ENCODE measurements around the gene HABP4. TPM values are rescaled to one million over a fixed set of nuclear protein-coding genes. Genes with fewer than 3 reads are reported as not detected.

The HABP4 gene
- polyA plus RNA-seq, 1 experiment = 9.2 TPM

DNA sequence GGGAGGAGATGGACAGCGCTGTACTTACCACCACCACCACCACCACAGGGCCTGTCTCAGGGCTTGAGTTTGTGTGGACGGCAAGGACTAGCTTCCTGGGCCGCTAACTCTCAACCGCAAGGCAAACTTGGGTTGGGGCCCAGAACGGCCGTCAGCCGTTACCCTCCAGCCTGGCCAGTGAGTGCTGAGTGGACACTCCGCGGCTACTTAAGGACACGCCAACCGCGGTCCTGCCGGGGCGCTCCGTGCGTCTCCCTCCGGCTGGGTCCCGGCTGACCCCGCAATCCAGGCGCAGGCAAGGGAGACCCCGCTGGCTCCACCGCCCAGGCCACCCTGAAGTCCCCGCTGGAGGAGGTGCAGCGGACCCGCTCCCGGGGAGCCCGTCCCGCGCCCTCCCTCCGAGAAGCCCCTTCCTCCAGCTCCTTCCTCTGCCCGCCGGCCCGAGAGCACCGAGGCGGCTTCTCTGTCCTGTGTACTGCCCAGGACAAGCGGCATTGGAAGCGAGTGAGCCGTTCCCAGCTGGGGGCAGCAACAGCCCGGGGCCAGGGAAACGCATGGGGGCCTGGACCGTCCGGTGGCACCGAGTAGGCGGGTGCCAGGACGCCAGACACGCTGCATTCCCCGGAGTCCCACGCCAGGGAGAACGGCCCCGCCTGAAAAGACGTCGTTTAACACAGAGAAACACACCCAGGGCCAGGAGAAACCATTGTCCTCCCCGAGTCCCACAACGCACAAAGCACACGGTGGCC lies 46.6 kb downstream of the HABP4 start:
- H3K4me3 ChIP-seq (ENCODE audit: low read depth, low read length) = no peak overlapping the region
- POLR2A ChIA-PET = no interaction called here
- TF ChIP-seq, protein P1, sequence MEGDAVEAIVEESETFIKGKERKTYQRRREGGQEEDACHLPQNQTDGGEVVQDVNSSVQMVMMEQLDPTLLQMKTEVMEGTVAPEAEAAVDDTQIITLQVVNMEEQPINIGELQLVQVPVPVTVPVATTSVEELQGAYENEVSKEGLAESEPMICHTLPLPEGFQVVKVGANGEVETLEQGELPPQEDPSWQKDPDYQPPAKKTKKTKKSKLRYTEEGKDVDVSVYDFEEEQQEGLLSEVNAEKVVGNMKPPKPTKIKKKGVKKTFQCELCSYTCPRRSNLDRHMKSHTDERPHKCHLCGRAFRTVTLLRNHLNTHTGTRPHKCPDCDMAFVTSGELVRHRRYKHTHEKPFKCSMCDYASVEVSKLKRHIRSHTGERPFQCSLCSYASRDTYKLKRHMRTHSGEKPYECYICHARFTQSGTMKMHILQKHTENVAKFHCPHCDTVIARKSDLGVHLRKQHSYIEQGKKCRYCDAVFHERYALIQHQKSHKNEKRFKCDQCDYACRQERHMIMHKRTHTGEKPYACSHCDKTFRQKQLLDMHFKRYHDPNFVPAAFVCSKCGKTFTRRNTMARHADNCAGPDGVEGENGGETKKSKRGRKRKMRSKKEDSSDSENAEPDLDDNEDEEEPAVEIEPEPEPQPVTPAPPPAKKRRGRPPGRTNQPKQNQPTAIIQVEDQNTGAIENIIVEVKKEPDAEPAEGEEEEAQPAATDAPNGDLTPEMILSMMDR (IDR thresholded peaks at IDR 0.05; ENCODE audit: insufficient read depth, low read depth, low read length) = no peak
- no peak for DNase-seq (ENCODE audit: low read depth)
- CTCF ChIA-PET = no interaction called here
- H3K27me3 ChIP-seq (ENCODE audit: control insufficient read depth, insufficient read depth, low read length) = no peaks in the 10 kb centered on the region
- H3K36me3 ChIP-seq (ENCODE audit: control insufficient read depth, insufficient read depth, low read length) = peaks cover 8% of the 10 kb centered on the region

DNA sequence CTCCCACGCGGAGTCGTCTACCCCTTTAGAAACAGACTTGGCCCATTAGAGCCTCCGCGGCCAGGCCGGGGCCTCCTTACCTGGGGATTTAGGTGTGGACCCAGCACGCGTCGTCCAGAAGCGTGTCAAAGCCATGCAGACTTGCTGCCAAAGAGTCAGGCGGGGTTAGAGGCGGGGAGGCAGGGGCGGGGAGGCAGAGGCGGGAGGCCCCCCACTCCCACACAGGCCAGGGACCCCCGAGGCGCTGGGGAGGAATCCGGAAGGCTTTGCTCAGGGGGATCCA lies 47.1 kb downstream of the HABP4 start:
- peaks cover 4% of the 10 kb centered on the region for H3K36me3 ChIP-seq (ENCODE audit: control insufficient read depth, insufficient read depth, low read length)
- ChIA-PET POLR2A (no interaction called here), CTCF (no interaction called here)
- DNase-seq (ENCODE audit: low read depth) = no peak
- no peaks in the 10 kb centered on the region for H3K27me3 ChIP-seq (ENCODE audit: control insufficient read depth, insufficient read depth, low read length)
- TF ChIP-seq, protein P1 (IDR thresholded peaks at IDR 0.05; ENCODE audit: insufficient read depth, low read depth, low read length) = no peak
- no peak overlapping the region for H3K4me3 ChIP-seq (ENCODE audit: low read depth, low read length)

DNA sequence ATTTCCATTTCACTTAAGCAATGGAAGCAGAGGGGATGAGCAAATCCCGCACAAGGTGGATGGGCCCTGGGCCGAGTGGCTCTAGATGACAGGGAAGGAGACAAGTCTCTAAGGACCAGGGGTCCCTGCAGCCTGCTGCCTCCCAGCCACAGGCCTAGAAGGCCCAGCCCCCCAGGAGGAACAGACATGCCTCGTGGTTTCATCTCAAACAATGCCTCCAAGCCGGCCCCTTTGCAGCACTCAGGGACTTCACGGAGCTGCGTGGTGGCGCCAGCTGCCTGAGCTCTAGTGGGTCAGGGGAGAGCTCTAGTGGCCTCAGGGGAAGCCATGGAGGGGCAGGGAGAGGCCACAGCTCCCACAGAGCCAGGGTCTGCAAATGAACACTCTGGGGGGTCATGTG lies 48.8 kb downstream of the HABP4 start:
- TF ChIP-seq, protein P1 (IDR thresholded peaks at IDR 0.05; ENCODE audit: insufficient read depth, low read depth, low read length) = no peak
- POLR2A ChIA-PET = no interaction called here
- H3K4me3 ChIP-seq (ENCODE audit: low read depth, low read length) = no peak overlapping the region
- no peaks in the 10 kb centered on the region; the same call in 1 of the 2 replicates for H3K36me3 ChIP-seq (ENCODE audit: control insufficient read depth, insufficient read depth, low read length)
- CTCF ChIA-PET = interaction anchor here (0.6 to 1.1 kb wide), 2 partner anchors 72 to 168 kb away, joined by 3 to 5 read pairs; no protein-coding TSS in a partner anchor
- DNase-seq (ENCODE audit: low read depth) = no peak
- no peaks in the 10 kb centered on the region for H3K27me3 ChIP-seq (ENCODE audit: control insufficient read depth, insufficient read depth, low read length)

- Histone ChIP-seq H3K4me3 (ENCODE audit: low read depth, low read length) (no peak overlapping the region), H3K36me3 (ENCODE audit: control insufficient read depth, insufficient read depth, low read length) (no peaks in the 10 kb centered on the region; the same call in 1 of the 2 replicates), H3K27me3 (ENCODE audit: control insufficient read depth, insufficient read depth, low read length) (no peaks in the 10 kb centered on the region)
- no peak for DNase-seq (ENCODE audit: low read depth)
- TF ChIP-seq, protein P1 (IDR thresholded peaks at IDR 0.05; ENCODE audit: insufficient read depth, low read depth, low read length) = no peak
- ChIA-PET CTCF (interaction anchor here (0.6 kb wide), 1 partner anchor 72 kb away, joined by 3 read pairs; no protein-coding TSS in a partner anchor), POLR2A (no interaction called here)
Observed at GRCh38 chr9:96499257-96499656, 49.3 kb downstream of the HABP4 start.

- peak; percentile 31 for DNase-seq (ENCODE audit: low read depth)
- H3K4me3 ChIP-seq (ENCODE audit: low read depth, low read length) = no peak overlapping the region
- POLR2A ChIA-PET = no interaction called here
- no peaks in the 10 kb centered on the region; the same call in 1 of the 2 replicates for H3K36me3 ChIP-seq (ENCODE audit: control insufficient read depth, insufficient read depth, low read length)
- CTCF ChIA-PET = no interaction called here
- H3K27me3 ChIP-seq (ENCODE audit: control insufficient read depth, insufficient read depth, low read length) = no peaks in the 10 kb centered on the region
- TF ChIP-seq, protein P1 (IDR thresholded peaks at IDR 0.05; ENCODE audit: insufficient read depth, low read depth, low read length) = no peak
Observed at GRCh38 chr9:96500696-96501632, 51.0 kb downstream of the HABP4 start.

Data from BJ (cell line).